DMS53 (cell line): ENCODE results near the gene BACH2.
"Not testable (repeated sequence)": the region's sequence is repeated elsewhere in the genome, so short reads cannot be mapped to it uniquely, and the experiment has no call there.

ENCODE experiments used
- DNase-seq: peaks from one replicate; lab custom pipeline; 2025; lab: John Stamatoyannopoulos, UW

Gene BACH2

GRCh38 chr6:90154755-90155470, 141.7 kb downstream of the BACH2 start:
- DNase-seq: no peak

GRCh38 chr6:90151576-90152422, 144.8 kb downstream of the BACH2 start:
- no peak for DNase-seq

GRCh38 chr6:90149280-90149679, 147.4 kb downstream of the BACH2 start:
- DNase-seq: peak; percentile 19

- no peak for DNase-seq
These were observed 147.8 kb downstream of the BACH2 start for GRCh38 chr6:90148867-90149266.

GRCh38 chr6:90146921-90147649, 149.6 kb downstream of the BACH2 start:
- DNase-seq: no peak

GRCh38 chr6:90146024-90146423, 150.6 kb downstream of the BACH2 start:
- DNase-seq: peak; percentile 82

GRCh38 chr6:90144928-90145555, 151.6 kb downstream of the BACH2 start:
- DNase-seq: no peak

- DNase-seq: peak; percentile 61
These were observed 152.2 kb downstream of the BACH2 start for GRCh38 chr6:90144396-90144795.

GRCh38 chr6:90140683-90141082, 156.0 kb downstream of the BACH2 start:
- DNase-seq: no peak

GRCh38 chr6:90139272-90139817, 157.3 kb downstream of the BACH2 start:
- DNase-seq: peak; percentile 76

- peak; percentile 7 for DNase-seq
These were observed 159.6 kb downstream of the BACH2 start for GRCh38 chr6:90136837-90137568.

- DNase-seq: no peak
These were observed 160.5 kb downstream of the BACH2 start for GRCh38 chr6:90136176-90136575.

GRCh38 chr6:90135667-90136066, 161.0 kb downstream of the BACH2 start:
- no peak for DNase-seq

GRCh38 chr6:90133664-90134063, 163.0 kb downstream of the BACH2 start:
- not testable (repeated sequence) for DNase-seq

- no peak for DNase-seq
These were observed 164.8 kb downstream of the BACH2 start for GRCh38 chr6:90131614-90132423.

- DNase-seq: no peak
These were observed 165.5 kb downstream of the BACH2 start for GRCh38 chr6:90131125-90131524.

GRCh38 chr6:90128687-90129086, 168.0 kb downstream of the BACH2 start:
- DNase-seq: not testable (repeated sequence)

GRCh38 chr6:90127595-90127994, 169.0 kb downstream of the BACH2 start:
- DNase-seq: no peak

GRCh38 chr6:90126839-90127238, 169.8 kb downstream of the BACH2 start:
- no peak for DNase-seq

- DNase-seq: peak; percentile 37
These were observed 170.5 kb downstream of the BACH2 start for GRCh38 chr6:90126181-90126580.
